ENCODE measurements around the gene FAM120B. TPM values are rescaled to one million over a fixed set of nuclear protein-coding genes. Genes with fewer than 3 reads are reported as not detected.

The FAM120B gene
- total RNA-seq, 1 experiment from 2014 or later: 15.2 TPM

DNA sequence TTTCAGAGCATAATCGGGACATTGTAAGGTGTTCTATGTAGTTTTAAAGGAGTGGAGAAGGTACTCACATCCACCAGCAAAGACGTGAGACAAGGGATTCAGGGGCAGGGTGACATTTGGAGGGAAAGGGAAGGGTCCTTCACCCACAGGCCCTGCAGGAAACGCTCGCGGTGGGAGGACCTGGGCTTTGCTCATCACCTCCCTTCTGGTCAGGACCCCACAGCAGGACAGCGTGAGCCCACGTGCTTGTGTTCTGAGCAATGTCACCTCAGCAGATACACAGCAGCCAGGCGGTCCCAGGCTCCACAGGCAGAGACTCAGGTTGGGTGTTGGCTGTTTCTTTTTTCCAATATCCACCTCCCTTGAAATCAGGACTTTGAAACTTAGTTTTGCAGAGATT is 43.1 kb upstream of the FAM120B start:
- peaks cover 14% of the 10 kb centered on the region for H3K4me1 Mint-ChIP-seq
- no peaks in the 10 kb centered on the region for H3K27me3 Mint-ChIP-seq (ENCODE audit: low read depth)
- DNase-seq (ENCODE audit: low spot score) (no peak), ATAC-seq (no peak)
- CTCF ChIA-PET: interaction anchor here (1.0 kb wide), 1 partner anchor 254 kb away, joined by 6 read pairs; no protein-coding TSS in a partner anchor
- no peak for TF ChIP-seq FOXP1 (CRISPR knock-in tag; IDR thresholded peaks at IDR 0.05; ENCODE audit: borderline replicate concordance)
- no peak for TF ChIP-seq ZNF263 (CRISPR knock-in tag; IDR thresholded peaks at IDR 0.05; ENCODE audit: low read depth)
- TF ChIP-seq ELF4 (CRISPR knock-in tag; IDR thresholded peaks at IDR 0.05; ENCODE audit: low read depth): no peak
- no peak for TF ChIP-seq NR3C1 (CRISPR knock-in tag; conservative IDR thresholded peaks at IDR 0.05; ENCODE audit: low read depth)
- TF ChIP-seq HMGXB4 (CRISPR knock-in tag; IDR thresholded peaks at IDR 0.05): no peak
- TF ChIP-seq NFE2L1 (CRISPR knock-in tag; IDR thresholded peaks at IDR 0.05): no peak
- TF ChIP-seq ZNF416 (CRISPR knock-in tag; IDR thresholded peaks at IDR 0.05): no peak
- TF ChIP-seq ZBTB43 (CRISPR knock-in tag; IDR thresholded peaks at IDR 0.05): no peak
- no peak for TF ChIP-seq ZNF317 (CRISPR knock-in tag; IDR thresholded peaks at IDR 0.05; ENCODE audit: borderline replicate concordance, low read depth)
- TF ChIP-seq ZNF232 (CRISPR knock-in tag; IDR thresholded peaks at IDR 0.05): no peak
- TF ChIP-seq, protein P1, sequence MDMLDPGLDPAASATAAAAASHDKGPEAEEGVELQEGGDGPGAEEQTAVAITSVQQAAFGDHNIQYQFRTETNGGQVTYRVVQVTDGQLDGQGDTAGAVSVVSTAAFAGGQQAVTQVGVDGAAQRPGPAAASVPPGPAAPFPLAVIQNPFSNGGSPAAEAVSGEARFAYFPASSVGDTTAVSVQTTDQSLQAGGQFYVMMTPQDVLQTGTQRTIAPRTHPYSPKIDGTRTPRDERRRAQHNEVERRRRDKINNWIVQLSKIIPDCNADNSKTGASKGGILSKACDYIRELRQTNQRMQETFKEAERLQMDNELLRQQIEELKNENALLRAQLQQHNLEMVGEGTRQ (CRISPR knock-in tag; IDR thresholded peaks at IDR 0.05): no peak
- TF ChIP-seq MYBL2 (CRISPR knock-in tag; IDR thresholded peaks at IDR 0.05): no peak
- no peak for TF ChIP-seq ATF1 (CRISPR knock-in tag; IDR thresholded peaks at IDR 0.05)
- TF ChIP-seq PRDM15 (CRISPR knock-in tag; IDR thresholded peaks at IDR 0.05): no peak
- no peak for TF ChIP-seq AR (CRISPR knock-in tag; IDR thresholded peaks at IDR 0.05)
- no peak for TF ChIP-seq RELA (CRISPR knock-in tag; IDR thresholded peaks at IDR 0.05; ENCODE audit: borderline replicate concordance)
- no peak for TF ChIP-seq OVOL2 (CRISPR knock-in tag; IDR thresholded peaks at IDR 0.05; ENCODE audit: borderline replicate concordance)
- TF ChIP-seq NR1H2 (CRISPR knock-in tag; IDR thresholded peaks at IDR 0.05): no peak
- no peak for TF ChIP-seq ATF6 (CRISPR knock-in tag; IDR thresholded peaks at IDR 0.05)
- TF ChIP-seq, protein P2, sequence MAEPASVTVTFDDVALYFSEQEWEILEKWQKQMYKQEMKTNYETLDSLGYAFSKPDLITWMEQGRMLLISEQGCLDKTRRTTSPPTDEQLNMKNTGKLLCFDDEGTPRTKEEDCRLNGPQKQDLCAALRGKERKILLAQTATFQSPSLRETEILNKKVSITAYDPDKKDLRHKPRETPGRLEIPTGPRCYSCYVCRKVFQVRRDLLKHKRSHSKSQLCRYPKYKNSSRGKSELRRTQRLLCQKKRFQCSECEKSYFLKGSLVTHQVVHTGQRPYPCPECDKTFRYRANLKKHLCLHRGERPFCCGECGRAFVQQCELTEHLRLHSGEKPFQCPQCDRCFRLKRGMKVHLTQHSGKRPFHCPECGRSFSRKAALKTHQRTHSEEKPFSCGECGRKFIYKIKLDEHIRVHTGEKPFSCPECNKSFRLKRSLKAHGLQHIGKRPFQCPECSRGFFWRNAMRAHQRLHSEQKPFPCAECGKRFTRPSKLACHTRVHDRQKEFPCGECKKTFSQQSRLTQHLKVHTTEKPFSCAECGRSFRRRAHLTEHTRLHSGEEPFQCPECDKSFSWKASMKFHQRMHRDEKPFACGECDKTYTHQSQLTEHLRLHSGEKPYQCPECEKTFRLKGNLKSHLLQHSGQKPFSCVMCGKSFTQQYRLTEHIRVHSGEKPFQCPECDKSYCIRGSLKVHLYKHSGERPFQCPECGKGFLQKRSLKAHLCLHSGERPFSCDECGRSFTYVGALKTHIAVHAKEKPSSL (CRISPR knock-in tag; conservative IDR thresholded peaks at IDR 0.05): no peak
- H3K9me3 Mint-ChIP-seq: peaks cover 3% of the 10 kb centered on the region; the same call in 1 of the 2 replicates
- no peaks in the 10 kb centered on the region for H3K36me3 Mint-ChIP-seq
- no peak overlapping the region for H3K4me3 Mint-ChIP-seq
- H3K27ac Mint-ChIP-seq: no peak overlapping the region
- POLR2A ChIA-PET: no interaction called here

All from WTC11 (cell line).